HepG2 (cell line): ENCODE results near the gene ZDHHC14. TPM values are rescaled to one million over a fixed set of nuclear protein-coding genes. Genes with fewer than 3 reads are reported as not detected.

Source experiments
- ATAC-seq: fragments of 200-7000 bp; cut with Tn5 transposase; 3 replicates; pipeline ENCODE4 v1.9.1; 2020; ENCODE audit warnings: mild to moderate bottlenecking, moderate library complexity
- BruUV-seq: library from RNA; stranded (reverse); fragments of 400-500 nt; replicated peaks from 2 replicates; lab custom pipeline; 2021; lab: Mats Ljungman, UMichigan
- CTCF ChIA-PET: fragments of 300-600 bp; formaldehyde crosslinking; extraction: SDS; loops from one replicate; lab custom pipeline; 2021; ENCODE audit warnings: low total read pairs, inconsistent platforms, low intra/inter-chr PET ratio; lab: Yijun Ruan, JAX
- POLR2A ChIA-PET: fragments of 350-600 bp; sonication (Branson Sonifier 250); formaldehyde crosslinking; loops from one replicate; lab custom pipeline; 2020; ENCODE audit warnings: antibody characterized with exemption, inconsistent platforms; lab: Yijun Ruan, JAX
- DNase-seq: peaks from one replicate; pipeline ENCODE4 v3.0.0-alpha.2; 2015; ENCODE audit warnings: low spot score
- FAIRE-seq: peaks from 3 replicates; lab custom pipeline; 2011; peaks lifted over from hg19 to GRCh38; lab: Jason Lieb, UNC
- H2AFZ ChIP-seq: one replicate; pipeline ENCODE4 v1.6.1; 2011; ENCODE audit warnings: low read length, inconsistent platforms
- H3K27ac ChIP-seq: fragments of 300-600 bp; 3 replicates; pipeline ENCODE4 v1.8.0; 2011; ENCODE audit warnings: mixed run types, mild to moderate bottlenecking, mixed read lengths, low read length, inconsistent platforms; ENCODE audit not compliant: insufficient read depth; ENCODE audit errors: extremely low read length
- H3K27me3 ChIP-seq, 2 experiments: fragments of 200-600 bp in 1 of 2; 2 replicates in 1 of 2; 3 replicates in 1 of 2; pipeline versions ENCODE4 v1.6.0 to v1.8.0; 2011; ENCODE audit warnings: low read length in 2 of 2, mild to moderate bottlenecking in 2 of 2, moderate library complexity in 2 of 2, inconsistent platforms in 1 of 2; ENCODE audit not compliant: insufficient read depth in 2 of 2, control insufficient read depth in 1 of 2
- H3K36me3 ChIP-seq, 2 experiments: fragments of 200-600 bp in 1 of 2; replicated peaks in 1 of 2; 2 replicates in 1 of 2; 3 replicates in 1 of 2; pipeline versions ENCODE4 v1.5.1 to v1.8.0; 2011; ENCODE audit warnings: low read length in 2 of 2, inconsistent platforms in 1 of 2; ENCODE audit not compliant: insufficient read depth in 2 of 2, control insufficient read depth in 1 of 2
- H3K4me1 ChIP-seq: 2 replicates; pipeline ENCODE4 v1.5.1; 2012; ENCODE audit warnings: low read length, inconsistent platforms; ENCODE audit not compliant: insufficient read depth
- H3K4me2 ChIP-seq: 2 replicates; pipeline ENCODE4 v1.6.0; 2011; ENCODE audit warnings: low read depth, low read length, inconsistent platforms
- H3K4me3 ChIP-seq, 3 experiments: fragments of 200-600 bp in 1 of 3; sonication (generic), shearing (Covaris generic) in 1 of 3; replicated peaks in 1 of 3; 2 replicates each; pipeline ENCODE4 v1.5.1; 2011 to 2016; ENCODE audit warnings: low read length in 3 of 3, inconsistent platforms in 2 of 3, low read depth in 2 of 3, mild to moderate bottlenecking in 2 of 3, control low read depth in 1 of 3, mixed read lengths in 1 of 3; ENCODE audit not compliant: insufficient read depth in 1 of 3
- H3K79me2 ChIP-seq: one replicate; pipeline ENCODE4 v1.6.1; 2011; ENCODE audit warnings: low read length, inconsistent platforms; ENCODE audit not compliant: insufficient read depth
- H3K9ac ChIP-seq: 2 replicates; pipeline ENCODE4 v1.6.0; 2011; ENCODE audit warnings: mild to moderate bottlenecking, low read depth, low read length, inconsistent platforms; ENCODE audit not compliant: insufficient read depth
- H3K9me3 ChIP-seq: 2 replicates; pipeline ENCODE4 v1.5.1; 2012; ENCODE audit warnings: mild to moderate bottlenecking, low read length
- H4K20me1 ChIP-seq: 2 replicates; pipeline ENCODE4 v1.6.0; 2011; ENCODE audit warnings: inconsistent platforms, mild to moderate bottlenecking, low read length, moderate library complexity; ENCODE audit not compliant: insufficient read depth
- CEBPB ChIP-seq: IDR thresholded peaks from 2 replicates; pipeline ENCODE4 v1.6.1; 2011; ENCODE audit warnings: low read depth, low read length, improper control_type of control experiment, borderline replicate concordance
- NKX3-1 ChIP-seq: sonication (generic); formaldehyde crosslinking; IDR thresholded peaks from 2 replicates; pipeline ENCODE4 v1.5.0; 2020; ENCODE audit warnings: missing genetic modification reagents
- SYNCRIP ChIP-seq: fragments of 200-400 bp; formaldehyde crosslinking; IDR thresholded peaks from 2 replicates; pipeline ENCODE4 v1.6.1; 2018; ENCODE audit warnings: mild to moderate bottlenecking, low read depth, low read length; ENCODE audit not compliant: insufficient read depth
- TCF7L2 ChIP-seq: IDR thresholded peaks from 2 replicates; pipeline ENCODE4 v1.6.1; 2011; ENCODE audit warnings: mild to moderate bottlenecking, low read depth, low read length, moderate library complexity
- WGBS: methylation state at CpG from one replicate; pipeline ENCODE4 v1.1.6; 2017; ENCODE audit warnings: low lambda C conversion rate; 5-methylcytosine and 5-hydroxymethylcytosine counted together
- in situ Hi-C: cut with HindIII; loops from 2 replicates; pipeline ENCODE4 v1.10.0; 2017; ENCODE audit warnings: low pct_unique_long_range_greater_than_20kb; ENCODE audit not compliant: extremely low pct_ligation_motif_present
- intact Hi-C: fragments of 100-400 bp; cut with micrococcal nuclease; formaldehyde crosslinking; loops from one replicate; pipeline ENCODE4 v1.10.0; 2022; ENCODE audit not compliant: unreplicated experiment
- polyA plus RNA-seq, 8 experiments: library from polyadenylated mRNA; depleted of rRNA in 3 of 8; stranded (reverse) in 7 of 8; unstranded in 1 of 8; fragments of >200 nt; fragmentation: Illumina TruSeq in 4 of 8; extraction: Trizol in 4 of 8; gene quantifications; 2 replicates each; pipeline versions ENCODE4 v1.2.1 to v1.2.3, GENCODE V29; 2011 to 2016; ENCODE audit warnings: low read depth in 4 of 8, missing spikeins in 1 of 8, mixed read lengths in 1 of 8; ENCODE audit not compliant: insufficient read depth in 1 of 8
- total RNA-seq, 5 experiments: library from RNA; depleted of rRNA; stranded (reverse); fragments of >200 nt; fragmentation: Illumina TruSeq; extraction: Trizol; gene quantifications; 2 replicates each; pipeline ENCODE4 v1.2.3, GENCODE V29; 2016; ENCODE audit warnings: low read depth in 1 of 5
- TF ChIP-seq, protein P1 (sequence below): sonication (generic); formaldehyde crosslinking; IDR thresholded peaks from 2 replicates; pipeline ENCODE4 v1.5.0; 2020; ENCODE audit warnings: mild to moderate bottlenecking, missing genetic modification reagents, borderline replicate concordance

Gene ZDHHC14
- total and polyA plus RNA-seq, 2 of the 13 experiments (the other 11 are each of a cell fraction or from before 2014, with no cell fraction given), result 3.7 to 9.5 TPM

DNA sequence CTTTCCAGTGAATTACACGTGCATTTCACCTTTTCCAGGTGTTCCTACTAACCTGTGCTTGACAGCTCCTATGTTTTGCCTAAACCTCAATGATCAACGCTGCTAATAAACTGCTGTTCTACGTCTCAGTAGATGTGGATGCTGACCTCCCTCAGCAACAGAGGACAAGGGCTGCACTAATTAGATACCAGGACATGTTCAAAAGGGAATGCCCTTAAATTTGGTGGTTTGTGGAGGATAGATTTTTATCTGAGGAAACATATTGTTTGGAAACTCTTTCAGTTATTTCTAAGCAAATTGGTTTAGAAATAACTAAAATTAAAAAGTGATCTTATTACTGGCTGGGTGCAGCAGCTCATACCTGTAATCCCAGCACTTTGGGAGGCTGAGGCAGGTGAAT is 19.1 kb upstream of the ZDHHC14 start (continued):
- TF ChIP-seq, protein P1, sequence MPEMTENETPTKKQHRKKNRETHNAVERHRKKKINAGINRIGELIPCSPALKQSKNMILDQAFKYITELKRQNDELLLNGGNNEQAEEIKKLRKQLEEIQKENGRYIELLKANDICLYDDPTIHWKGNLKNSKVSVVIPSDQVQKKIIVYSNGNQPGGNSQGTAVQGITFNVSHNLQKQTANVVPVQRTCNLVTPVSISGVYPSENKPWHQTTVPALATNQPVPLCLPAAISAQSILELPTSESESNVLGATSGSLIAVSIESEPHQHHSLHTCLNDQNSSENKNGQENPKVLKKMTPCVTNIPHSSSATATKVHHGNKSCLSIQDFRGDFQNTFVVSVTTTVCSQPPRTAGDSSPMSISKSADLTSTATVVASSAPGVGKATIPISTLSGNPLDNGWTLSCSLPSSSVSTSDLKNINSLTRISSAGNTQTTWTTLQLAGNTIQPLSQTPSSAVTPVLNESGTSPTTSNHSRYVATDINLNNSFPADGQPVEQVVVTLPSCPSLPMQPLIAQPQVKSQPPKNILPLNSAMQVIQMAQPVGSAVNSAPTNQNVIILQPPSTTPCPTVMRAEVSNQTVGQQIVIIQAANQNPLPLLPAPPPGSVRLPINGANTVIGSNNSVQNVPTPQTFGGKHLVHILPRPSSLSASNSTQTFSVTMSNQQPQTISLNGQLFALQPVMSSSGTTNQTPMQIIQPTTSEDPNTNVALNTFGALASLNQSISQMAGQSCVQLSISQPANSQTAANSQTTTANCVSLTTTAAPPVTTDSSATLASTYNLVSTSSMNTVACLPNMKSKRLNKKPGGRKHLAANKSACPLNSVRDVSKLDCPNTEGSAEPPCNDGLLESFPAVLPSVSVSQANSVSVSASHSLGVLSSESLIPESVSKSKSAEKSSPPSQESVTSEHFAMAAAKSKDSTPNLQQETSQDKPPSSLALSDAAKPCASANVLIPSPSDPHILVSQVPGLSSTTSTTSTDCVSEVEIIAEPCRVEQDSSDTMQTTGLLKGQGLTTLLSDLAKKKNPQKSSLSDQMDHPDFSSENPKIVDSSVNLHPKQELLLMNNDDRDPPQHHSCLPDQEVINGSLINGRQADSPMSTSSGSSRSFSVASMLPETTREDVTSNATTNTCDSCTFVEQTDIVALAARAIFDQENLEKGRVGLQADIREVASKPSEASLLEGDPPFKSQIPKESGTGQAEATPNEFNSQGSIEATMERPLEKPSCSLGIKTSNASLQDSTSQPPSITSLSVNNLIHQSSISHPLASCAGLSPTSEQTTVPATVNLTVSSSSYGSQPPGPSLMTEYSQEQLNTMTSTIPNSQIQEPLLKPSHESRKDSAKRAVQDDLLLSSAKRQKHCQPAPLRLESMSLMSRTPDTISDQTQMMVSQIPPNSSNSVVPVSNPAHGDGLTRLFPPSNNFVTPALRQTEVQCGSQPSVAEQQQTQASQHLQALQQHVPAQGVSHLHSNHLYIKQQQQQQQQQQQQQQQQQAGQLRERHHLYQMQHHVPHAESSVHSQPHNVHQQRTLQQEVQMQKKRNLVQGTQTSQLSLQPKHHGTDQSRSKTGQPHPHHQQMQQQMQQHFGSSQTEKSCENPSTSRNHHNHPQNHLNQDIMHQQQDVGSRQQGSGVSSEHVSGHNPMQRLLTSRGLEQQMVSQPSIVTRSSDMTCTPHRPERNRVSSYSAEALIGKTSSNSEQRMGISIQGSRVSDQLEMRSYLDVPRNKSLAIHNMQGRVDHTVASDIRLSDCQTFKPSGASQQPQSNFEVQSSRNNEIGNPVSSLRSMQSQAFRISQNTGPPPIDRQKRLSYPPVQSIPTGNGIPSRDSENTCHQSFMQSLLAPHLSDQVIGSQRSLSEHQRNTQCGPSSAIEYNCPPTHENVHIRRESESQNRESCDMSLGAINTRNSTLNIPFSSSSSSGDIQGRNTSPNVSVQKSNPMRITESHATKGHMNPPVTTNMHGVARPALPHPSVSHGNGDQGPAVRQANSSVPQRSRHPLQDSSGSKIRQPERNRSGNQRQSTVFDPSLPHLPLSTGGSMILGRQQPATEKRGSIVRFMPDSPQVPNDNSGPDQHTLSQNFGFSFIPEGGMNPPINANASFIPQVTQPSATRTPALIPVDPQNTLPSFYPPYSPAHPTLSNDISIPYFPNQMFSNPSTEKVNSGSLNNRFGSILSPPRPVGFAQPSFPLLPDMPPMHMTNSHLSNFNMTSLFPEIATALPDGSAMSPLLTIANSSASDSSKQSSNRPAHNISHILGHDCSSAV (CRISPR knock-in tag), result no peak

DNA sequence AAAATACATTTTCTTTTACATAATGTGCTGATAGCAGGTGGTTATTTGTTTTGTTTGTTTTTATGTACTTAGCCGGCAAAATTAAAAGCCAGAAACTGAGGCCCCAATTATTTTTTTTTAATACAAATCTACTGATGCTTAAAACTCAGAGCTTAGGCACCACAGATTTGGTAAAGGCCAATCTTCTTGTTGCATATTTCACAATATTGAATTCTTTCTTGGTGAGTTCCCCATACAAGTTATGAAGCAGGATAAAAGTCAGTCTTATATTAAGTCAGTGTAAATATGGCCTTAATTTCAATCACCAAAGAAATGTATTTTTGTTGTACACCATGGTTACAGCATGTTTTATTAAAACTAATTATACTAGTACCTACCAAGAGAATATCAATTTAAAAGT is 16.3 kb upstream of the ZDHHC14 start:
- Histone ChIP-seq H2AFZ (no peak overlapping the region), H3K4me2 (no peak overlapping the region), H3K9me3 (no peaks in the 10 kb centered on the region), H3K4me1 (no peaks in the 10 kb centered on the region), H3K79me2 (no peaks in the 10 kb centered on the region), H4K20me1 (no peaks in the 10 kb centered on the region), H3K4me3 (no peak overlapping the region), H3K27ac (no peak overlapping the region), H3K9ac (no peak overlapping the region), H3K27me3 (peaks cover 0 to 8% of the 10 kb centered on the region in 2 experiments; a peak in 2 of 5 replicates), H3K36me3 (no peaks in the 10 kb centered on the region)
- WGBS, result 81% methylated on average over 1 of the region's 1 CpG
- TF ChIP-seq TCF7L2 (no peak), NKX3-1 (CRISPR knock-in tag) (no peak), CEBPB (0 out of 2 replicates have a peak, but pooled peaks have one; percentile 25), SYNCRIP (no peak)
- POLR2A ChIA-PET, result interaction anchor here (1.2 kb wide), 1 partner anchor 14 kb away, joined by 3 read pairs; no protein-coding TSS in a partner anchor
- in situ Hi-C loops (no loop called here), intact Hi-C loops (no loop called here)
- DNase-seq, result no peak
- FAIRE-seq, result no peak
- ATAC-seq, result no peak
- CTCF ChIA-PET, result no interaction called here
- BruUV-seq, result no TSS peak
